GM21381 (cell line): ENCODE results near the gene MDK.

Experiments
- ATAC-seq: cut with Tn5 transposase; IDR thresholded peaks from one replicate; pipeline ENCODE4 v1.9.1; 2021; ENCODE audit warnings: mild to moderate bottlenecking, moderate library complexity; ENCODE audit not compliant: unreplicated experiment

Gene MDK

DNA sequence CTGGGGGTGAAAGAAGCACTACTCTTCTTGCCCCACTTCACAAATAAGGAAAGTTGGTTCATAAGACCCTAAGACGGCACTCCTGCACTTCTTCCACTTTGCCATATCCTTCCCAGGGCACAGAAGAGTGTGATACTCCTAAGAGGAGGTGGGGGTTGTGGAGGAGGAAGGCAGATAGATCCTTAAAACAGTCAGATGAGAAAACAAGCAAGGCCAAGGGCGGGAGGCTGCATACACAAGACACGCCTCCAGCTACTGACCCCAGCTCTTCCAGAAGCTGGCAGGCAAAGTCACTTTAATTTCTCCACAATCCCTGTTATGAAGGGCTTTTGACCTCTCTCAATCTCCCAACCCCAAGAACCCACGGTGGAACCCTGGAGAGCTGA is 11.8 kb downstream of the MDK start:
- ATAC-seq = no peak

DNA sequence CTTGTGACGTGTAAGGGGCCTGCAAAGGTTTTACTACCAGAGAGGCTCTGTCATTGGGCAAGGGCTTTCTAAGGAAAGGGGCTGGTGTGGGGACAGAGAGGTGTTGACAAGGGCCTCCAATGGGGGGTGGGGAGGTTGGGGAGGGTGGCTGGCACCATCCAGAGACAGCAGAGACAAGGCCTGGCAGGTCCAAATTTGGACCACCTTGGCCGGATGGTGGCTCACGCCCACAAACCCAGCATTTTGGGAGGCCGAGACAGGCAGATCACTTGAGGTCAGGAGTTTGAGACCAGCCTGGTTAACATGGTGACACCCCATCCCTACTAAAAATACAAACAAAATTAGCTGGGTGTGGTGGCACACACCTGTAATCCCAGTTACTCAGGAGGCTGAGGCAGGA is 12.3 kb downstream of the MDK start:
- no peak for ATAC-seq

GRCh38 chr11:46397526-46397925 is 16.1 kb downstream of the MDK start:
- ATAC-seq = no peak

DNA sequence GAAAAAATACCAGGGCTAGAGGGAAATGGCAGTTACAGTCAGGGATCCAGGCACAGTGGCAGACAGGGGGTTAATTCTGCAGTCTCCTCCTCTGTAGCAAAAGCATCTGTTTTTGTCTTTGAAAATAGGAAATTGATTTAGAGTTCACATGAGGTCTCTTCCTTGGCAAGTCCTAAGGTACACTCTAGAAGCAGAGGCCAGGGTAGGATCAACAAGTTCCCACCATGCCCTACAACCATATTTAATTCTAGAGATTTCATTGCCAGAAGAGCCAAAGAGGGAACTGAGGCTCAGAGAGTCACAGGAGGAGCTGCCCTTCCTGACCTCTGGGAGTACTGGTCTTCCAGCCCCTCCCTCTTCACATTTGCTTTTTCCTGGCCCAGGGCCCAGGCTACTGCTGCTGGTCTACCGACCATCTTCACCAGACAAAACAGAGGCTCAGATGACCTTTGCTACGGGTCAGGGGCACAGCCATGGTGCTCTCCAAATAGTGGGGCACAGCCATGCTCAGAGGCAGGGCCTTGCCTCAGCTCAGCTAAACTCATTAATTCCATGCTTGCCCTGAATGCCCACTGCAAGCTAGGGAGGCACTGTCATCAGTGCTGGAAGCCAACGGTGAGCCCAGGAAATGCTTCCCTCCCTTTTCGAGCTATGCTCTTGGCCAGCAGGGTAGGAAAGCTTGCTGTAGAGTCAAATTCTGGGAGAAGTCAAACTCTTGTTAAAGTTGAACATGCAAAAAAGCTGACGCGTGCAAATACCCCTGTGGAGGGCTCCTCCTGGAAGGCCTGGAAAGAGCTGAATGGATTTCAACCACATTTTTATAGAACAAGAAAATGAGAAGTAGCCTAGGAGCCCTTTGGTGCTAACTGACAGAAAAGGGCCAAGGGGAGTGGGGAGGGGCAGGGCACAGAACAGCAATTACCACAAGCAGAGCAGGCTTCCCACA is 21.8 kb downstream of the MDK start:
- ATAC-seq = no peak

DNA sequence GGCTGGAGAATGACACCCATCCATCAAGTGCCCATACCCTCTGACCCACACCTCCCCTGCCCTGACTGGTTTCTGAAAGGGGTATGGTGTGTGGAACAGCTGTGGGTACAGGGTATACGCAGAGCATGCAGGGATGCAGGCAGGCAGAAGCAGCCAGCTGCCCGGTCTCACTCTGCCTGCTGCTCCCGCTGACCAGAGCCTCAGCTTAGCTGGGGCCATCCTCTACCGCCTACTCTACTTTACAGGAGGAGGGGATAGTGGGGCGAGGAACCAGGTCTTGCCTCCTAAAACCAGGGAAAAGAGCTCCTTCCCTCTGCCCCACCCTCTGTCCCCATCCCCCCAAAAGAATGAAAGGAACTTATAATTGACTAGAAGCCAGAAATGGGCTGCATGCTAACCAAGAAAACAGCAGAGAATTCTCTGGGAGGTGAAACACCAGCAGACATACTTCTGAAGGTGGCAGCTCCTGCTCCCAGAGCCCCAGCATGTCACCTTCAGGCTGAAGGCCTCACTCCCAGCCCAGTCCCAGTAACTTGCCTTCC is 23.1 kb downstream of the MDK start:
- ATAC-seq = no peak

- no peak for ATAC-seq
These were observed 26.2 kb downstream of the MDK start for GRCh38 chr11:46407635-46408034.

GRCh38 chr11:46408407-46408986 is 27.0 kb downstream of the MDK start:
- ATAC-seq = no peak

DNA sequence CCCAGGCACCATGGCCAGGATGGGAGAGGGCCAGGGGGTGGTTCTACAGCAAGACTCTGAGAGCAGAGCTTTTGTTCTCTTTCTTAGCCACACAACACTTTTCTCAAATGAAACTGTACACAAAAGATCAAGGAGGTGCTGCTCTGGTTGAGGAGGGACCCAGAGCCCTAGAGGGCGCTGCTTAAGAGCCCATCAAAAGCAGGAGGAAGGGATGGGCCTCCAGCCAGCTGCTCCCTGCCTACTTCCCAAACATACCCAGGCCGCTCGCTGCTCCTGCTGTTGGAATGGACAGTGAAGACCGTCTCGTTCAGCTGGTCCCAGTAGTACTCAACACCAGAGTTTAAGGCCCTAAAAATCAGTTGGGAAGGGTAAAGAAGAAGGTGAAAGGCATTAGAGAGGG is 28.6 kb downstream of the MDK start:
- ATAC-seq = no peak

- ATAC-seq = no peak
These were observed 32.4 kb downstream of the MDK start for GRCh38 chr11:46413760-46414465.

DNA sequence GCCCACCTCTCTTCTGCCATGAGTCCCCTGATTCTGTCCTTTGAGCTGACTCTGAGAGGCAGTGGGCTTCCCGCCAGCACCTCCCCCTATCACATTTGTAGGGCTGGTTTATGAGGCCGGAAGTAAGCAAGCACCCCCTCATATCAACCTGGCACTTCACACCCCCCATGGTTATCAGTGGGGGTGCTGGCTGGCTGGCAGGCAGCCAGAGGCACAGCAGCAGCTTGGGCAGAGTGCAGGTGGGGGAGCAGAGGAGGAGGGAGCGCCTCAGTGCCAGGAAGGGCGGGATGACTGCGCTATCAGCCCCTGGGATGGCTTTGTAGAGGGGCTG is 33.0 kb downstream of the MDK start:
- ATAC-seq = no peak

- no peak for ATAC-seq
These were observed 33.4 kb downstream of the MDK start for GRCh38 chr11:46414879-46415278.

DNA sequence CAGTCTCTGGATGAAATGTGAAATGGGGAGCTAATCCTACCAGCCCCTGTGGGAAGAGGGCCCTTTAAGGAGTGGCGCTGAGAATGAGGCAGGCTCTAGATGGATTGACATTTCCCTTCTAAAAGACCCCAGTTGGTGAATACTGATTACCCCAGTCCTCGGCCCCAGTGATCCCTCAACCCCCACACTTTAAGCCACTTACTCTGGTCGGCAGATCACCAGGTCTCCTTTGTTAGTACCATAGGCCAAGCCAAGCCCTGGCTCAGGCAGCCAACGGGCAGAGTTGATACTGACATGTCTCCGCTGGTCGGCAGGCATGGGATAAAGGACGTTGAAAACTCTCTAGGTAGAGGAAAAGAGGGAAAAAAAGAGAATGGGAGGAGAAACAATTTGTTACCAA is 36.2 kb downstream of the MDK start:
- ATAC-seq = no peak

DNA sequence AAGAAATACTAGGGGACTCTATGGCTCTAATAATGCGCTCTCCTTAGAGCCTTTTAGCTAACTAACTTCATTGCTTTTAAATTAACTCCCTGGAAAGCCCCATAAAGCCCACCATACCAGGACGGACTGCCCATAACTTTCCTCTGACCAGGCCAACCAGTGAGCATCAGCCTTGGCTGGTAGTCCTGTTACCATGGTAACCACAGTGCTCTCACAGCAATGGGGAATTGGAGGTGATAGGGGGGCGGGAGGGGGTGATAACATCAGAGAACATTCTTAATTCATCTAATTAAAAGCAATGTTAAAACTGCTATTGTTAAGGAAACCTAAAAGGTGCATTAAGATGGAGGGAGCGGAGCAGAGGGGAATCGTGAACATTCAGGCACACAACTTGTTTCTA is 37.3 kb downstream of the MDK start:
- no peak for ATAC-seq

GRCh38 chr11:46420513-46420912 is 39.0 kb downstream of the MDK start:
- no peak for ATAC-seq

- no peak for ATAC-seq
These were observed 39.9 kb downstream of the MDK start for GRCh38 chr11:46421257-46421880.

DNA sequence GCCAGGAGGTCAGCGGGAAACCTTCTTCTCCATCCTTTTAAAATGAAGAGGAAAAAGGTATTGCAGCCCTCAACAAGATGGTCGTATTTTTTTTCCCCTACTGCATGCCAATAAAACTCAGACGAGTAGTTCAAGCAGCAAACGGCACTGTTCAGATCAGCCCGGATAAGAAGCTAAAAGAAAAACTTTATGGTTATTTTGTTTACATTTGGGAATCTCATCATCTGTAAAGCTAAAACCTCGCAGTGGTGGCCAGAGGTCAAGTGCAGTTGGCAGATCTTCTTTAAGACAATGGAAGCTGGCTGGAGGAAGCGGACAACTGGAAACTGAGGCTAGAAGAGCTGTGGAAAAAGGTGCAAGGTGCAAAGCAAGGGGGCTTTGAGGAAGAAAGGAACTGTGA is 41.1 kb downstream of the MDK start:
- no peak for ATAC-seq

- ATAC-seq = no peak
These were observed 44.9 kb downstream of the MDK start for GRCh38 chr11:46426233-46426991.

- ATAC-seq = no peak
These were observed 45.9 kb downstream of the MDK start for GRCh38 chr11:46427364-46427763.

DNA sequence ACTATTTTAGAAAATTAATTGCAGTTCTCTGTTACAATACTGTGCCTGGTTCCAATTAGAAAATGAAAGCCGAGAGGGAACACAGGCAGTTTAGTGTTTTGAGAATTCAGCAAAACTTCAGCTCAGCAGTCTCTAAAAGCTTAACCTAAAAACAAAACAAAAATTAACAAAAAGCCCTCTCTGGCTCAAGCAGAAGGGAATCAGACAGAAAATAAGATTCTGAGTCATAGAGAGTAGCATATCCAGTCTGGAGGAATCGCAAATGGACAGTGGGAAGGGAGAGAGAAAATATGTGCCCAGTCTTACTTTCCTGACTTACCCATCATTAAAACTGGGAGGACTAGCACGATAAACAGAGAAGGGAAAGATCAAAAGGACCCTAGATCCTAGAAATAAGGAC is 48.2 kb downstream of the MDK start:
- ATAC-seq = no peak

DNA sequence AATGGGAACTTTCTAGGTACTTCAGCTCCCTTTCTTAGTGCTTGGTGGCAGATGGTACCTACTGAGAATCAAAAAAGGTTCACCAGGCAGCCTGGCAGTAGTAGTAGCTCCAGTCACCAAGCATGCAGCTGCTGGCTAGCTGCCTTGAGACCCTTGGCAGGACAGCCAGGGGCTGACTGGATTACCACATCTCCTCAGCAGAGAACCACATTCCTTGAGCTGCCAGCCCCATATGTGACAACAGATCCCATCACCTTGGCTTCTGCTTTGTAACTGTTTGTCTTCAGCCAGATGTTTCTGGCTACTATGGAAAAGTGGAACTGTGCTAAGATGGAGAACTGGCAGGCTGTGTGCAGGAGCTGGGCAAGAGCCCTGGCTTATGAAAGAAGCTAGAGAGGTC is 49.7 kb downstream of the MDK start:
- no peak for ATAC-seq
